Osteocyte (in vitro differentiated cells): ENCODE results near the gene H1-8. TPM values are rescaled to one million over a fixed set of nuclear protein-coding genes. Genes with fewer than 3 reads are reported as not detected.

ENCODE experiments used
- DNase-seq: peaks from one replicate; pipeline ENCODE4 v3.0.0; 2021; ENCODE audit warnings: mixed read lengths; ENCODE audit not compliant: unreplicated experiment; ENCODE audit errors: extremely low spot score
- H3K27ac Mint-ChIP-seq: one replicate; pipeline ENCODE4 v1.8.0; 2021; ENCODE audit warnings: mild to moderate bottlenecking, mixed read lengths; ENCODE audit not compliant: unreplicated experiment
- H3K27me3 Mint-ChIP-seq: one replicate; pipeline ENCODE4 v1.8.0; 2021; ENCODE audit warnings: mixed read lengths; ENCODE audit not compliant: unreplicated experiment
- H3K36me3 Mint-ChIP-seq: one replicate; pipeline ENCODE4 v1.8.0; 2021; ENCODE audit warnings: mixed read lengths; ENCODE audit not compliant: unreplicated experiment
- H3K4me1 Mint-ChIP-seq: one replicate; pipeline ENCODE4 v1.8.0; 2021; ENCODE audit warnings: mixed read lengths; ENCODE audit not compliant: unreplicated experiment
- H3K4me3 Mint-ChIP-seq: one replicate; pipeline ENCODE4 v1.8.0; 2021; ENCODE audit warnings: mild to moderate bottlenecking, moderate library complexity, mixed read lengths; ENCODE audit not compliant: unreplicated experiment
- H3K9me3 Mint-ChIP-seq: one replicate; pipeline ENCODE4 v1.8.0; 2021; ENCODE audit warnings: mixed read lengths; ENCODE audit not compliant: unreplicated experiment
- total RNA-seq: library from RNA; stranded (reverse); gene quantifications from 2 replicates; pipeline ENCODE4 v1.2.1, GENCODE V29; 2021
- TF ChIP-seq, protein P1 (sequence below): fragments of 200-600 bp; sonication (generic); IDR thresholded peaks from 2 replicates; pipeline ENCODE4 v1.5.0; 2021; ENCODE audit warnings: antibody characterized with exemption, mild to moderate bottlenecking, moderate library complexity

The H1-8 gene
- total RNA-seq, 1 donor from 2014 or later: not detected

DNA sequence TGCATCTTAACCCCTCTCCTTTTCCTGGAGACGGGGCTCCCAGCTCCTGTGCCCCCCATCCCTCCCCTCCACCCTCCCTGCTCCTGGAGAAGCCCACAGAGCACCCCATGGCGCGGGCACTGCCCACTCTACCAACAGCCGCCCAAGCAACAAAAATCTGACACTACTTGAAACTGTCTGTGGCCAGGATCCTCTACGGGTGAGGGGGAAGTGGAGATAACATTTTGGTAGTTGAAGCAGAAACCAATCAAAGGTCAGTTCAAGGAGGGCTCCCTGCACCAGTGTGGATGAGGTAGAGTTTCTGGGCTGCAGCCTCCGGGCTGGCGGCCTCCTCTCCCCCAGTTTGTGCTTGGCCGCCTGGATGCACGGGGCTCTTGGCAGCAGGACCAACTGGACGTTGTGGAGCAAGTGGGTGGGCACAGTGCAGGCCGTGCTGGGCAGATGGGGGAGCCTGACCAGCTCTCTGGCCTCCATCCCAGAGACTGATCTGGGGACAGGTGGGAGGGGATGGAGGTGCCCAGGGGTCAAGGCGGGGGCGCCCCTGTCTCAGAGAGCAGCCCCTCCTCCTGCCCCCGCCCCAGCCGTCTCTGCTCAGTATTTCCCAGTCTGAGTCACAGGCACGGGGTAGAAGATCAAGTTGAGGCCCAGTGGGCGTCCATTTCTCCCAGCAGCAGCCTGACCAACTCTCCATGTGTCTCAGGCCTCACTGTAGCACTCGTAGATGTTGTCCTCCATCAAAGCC lies 12.8 kb downstream of the H1-8 start:
- peaks cover 23% of the 10 kb centered on the region for H3K36me3 Mint-ChIP-seq
- no peaks in the 10 kb centered on the region for H3K27me3 Mint-ChIP-seq
- TF ChIP-seq, protein P1, sequence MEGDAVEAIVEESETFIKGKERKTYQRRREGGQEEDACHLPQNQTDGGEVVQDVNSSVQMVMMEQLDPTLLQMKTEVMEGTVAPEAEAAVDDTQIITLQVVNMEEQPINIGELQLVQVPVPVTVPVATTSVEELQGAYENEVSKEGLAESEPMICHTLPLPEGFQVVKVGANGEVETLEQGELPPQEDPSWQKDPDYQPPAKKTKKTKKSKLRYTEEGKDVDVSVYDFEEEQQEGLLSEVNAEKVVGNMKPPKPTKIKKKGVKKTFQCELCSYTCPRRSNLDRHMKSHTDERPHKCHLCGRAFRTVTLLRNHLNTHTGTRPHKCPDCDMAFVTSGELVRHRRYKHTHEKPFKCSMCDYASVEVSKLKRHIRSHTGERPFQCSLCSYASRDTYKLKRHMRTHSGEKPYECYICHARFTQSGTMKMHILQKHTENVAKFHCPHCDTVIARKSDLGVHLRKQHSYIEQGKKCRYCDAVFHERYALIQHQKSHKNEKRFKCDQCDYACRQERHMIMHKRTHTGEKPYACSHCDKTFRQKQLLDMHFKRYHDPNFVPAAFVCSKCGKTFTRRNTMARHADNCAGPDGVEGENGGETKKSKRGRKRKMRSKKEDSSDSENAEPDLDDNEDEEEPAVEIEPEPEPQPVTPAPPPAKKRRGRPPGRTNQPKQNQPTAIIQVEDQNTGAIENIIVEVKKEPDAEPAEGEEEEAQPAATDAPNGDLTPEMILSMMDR: no peak
- no peak overlapping the region for H3K4me3 Mint-ChIP-seq
- peak overlapping the region; percentile 59 for H3K27ac Mint-ChIP-seq
- H3K4me1 Mint-ChIP-seq: peaks cover 76% of the 10 kb centered on the region
- no peaks in the 10 kb centered on the region for H3K9me3 Mint-ChIP-seq
- DNase-seq: no peak

DNA sequence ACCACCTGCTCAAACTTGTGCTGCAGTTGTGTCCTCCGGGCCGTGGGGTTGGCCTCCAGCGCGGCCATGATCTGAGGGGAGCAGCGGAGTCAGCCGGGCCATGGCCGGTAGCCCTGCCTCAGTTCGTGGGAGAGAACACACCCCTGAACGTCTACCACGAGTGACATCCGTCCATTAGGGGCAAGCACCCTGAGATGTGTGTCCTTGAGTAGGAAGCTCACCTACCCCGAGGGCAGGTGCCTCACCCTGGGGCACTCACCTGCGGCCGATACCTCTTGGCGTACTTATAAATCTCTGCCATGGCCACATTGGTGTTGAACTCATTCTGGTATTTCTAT lies 13.4 kb downstream of the H1-8 start:
- TF ChIP-seq, protein P1: no peak
- Mint-ChIP-seq H3K27me3 (no peaks in the 10 kb centered on the region), H3K27ac (no peak overlapping the region), H3K36me3 (peaks cover 23% of the 10 kb centered on the region), H3K4me3 (no peak overlapping the region), H3K9me3 (no peaks in the 10 kb centered on the region), H3K4me1 (peaks cover 80% of the 10 kb centered on the region)
- DNase-seq: no peak

DNA sequence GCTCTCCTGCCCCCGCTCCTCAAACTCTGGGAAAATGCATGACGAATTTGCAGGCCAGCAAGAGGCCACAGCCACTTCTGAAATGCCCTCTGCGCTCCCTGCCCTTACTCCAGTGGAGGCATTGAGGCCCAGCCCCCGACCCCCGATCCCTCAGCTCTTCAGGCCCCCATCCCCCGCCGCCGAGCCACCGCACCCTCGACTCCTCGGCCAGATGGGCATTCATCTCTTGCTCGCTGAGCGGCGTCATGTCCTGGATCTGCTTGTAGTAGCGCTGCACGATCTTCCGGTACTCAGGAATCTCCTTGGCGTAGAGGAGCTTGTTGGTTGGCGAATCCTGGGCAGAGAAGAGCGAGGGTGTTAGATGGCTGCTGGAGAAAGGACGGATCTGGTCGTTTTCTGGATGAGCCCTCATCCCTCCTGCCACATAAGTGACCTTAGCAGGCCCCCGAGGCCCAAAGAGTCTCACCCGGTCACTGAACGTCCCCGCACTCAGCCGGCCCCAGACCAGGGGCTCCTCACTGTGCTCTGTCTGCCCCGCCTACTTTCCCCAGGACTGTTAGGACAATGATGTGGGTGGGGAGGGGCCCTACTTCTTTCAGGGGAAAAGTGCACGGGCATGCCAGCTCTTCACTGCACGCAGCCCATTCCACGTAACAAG lies 14.0 kb downstream of the H1-8 start:
- Mint-ChIP-seq H3K27ac (no peak overlapping the region), H3K36me3 (peaks cover 23% of the 10 kb centered on the region), H3K4me1 (peaks cover 85% of the 10 kb centered on the region), H3K27me3 (no peaks in the 10 kb centered on the region), H3K4me3 (no peak overlapping the region), H3K9me3 (no peaks in the 10 kb centered on the region)
- DNase-seq: no peak
- TF ChIP-seq, protein P1: no peak

DNA sequence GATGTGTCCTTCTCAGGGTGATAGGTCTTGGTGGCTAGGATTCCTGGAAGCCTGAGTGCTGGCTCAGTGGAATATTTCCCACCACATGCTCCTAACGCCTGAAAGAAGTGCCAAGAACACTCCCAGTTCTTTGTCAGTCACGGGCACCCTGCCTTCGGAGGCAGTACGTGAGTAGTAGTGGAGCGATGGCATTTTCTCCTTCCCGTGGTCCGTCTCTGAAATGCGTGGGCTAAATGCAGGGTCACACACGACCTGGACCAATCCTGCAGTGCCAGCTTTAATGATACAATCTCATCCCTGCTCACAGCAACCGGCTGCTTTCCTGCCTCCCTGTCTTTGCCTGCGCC lies 14.5 kb downstream of the H1-8 start:
- DNase-seq: no peak
- H3K4me3 Mint-ChIP-seq: no peak overlapping the region
- H3K27ac Mint-ChIP-seq: peak overlapping the region; percentile 25

More for the DNA sequence above, 14.5 kb downstream of the H1-8 start:
- H3K4me1 Mint-ChIP-seq: peaks cover 85% of the 10 kb centered on the region
- H3K36me3 Mint-ChIP-seq: peaks cover 24% of the 10 kb centered on the region
- TF ChIP-seq, protein P1: no peak
- H3K9me3 Mint-ChIP-seq: no peaks in the 10 kb centered on the region
- no peaks in the 10 kb centered on the region for H3K27me3 Mint-ChIP-seq
